NCI-H345 (cell line): ENCODE data around the gene ACSS1.
"Not testable (repeated sequence)": the region's sequence is repeated elsewhere in the genome, so short reads cannot be mapped to it uniquely, and the experiment has no call there.

Experiments
- DNase-seq: peaks from one replicate; lab custom pipeline; 2025; lab: John Stamatoyannopoulos, UW

The ACSS1 gene

GRCh38 chr20:25011261-25011660 lies 46.7 kb downstream of the ACSS1 start:
- DNase-seq: no peak

DNA sequence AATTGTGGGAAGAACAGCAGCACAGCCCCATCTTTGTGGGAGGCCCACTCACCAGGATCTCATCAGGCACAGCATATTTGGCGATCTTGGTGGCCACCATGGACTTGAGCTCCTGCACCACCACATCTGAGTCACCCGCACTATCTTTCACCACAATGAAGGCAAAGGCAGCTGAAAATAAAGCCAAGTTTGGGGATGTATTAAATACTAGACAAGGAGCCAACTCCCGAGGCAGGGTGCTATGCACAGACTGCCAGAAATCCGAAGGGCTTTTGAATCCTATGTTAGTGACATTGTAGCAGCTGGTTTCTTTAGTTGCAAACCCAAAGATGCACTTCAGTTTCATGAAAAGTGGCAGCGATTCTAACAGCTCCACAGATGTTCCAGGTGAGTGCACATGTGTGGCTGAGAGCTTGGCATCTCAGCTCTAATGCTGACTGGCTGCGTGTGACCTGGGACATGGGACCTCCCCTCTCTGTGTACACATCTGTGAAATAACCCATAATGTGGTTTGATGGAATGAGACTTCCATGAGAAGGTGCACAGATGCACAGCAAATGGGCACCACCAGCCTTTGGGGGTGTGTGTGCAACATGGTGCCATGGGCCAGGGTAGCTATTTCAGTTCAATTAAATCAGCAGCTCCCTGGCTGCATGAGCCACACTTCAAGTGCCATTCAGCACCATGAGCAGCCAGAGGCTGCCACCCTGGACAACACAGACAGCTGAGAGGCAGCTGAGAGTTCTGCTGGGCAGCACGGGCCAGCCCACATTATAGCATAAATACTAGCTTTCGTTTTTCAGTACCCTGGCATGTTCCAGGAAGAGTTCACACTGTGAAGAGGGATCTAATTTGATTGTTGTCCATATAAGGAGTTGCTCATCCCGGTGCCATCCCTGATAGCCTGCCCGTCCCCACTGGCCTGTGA lies 48.5 kb downstream of the ACSS1 start:
- DNase-seq: peak; percentile 82

DNA sequence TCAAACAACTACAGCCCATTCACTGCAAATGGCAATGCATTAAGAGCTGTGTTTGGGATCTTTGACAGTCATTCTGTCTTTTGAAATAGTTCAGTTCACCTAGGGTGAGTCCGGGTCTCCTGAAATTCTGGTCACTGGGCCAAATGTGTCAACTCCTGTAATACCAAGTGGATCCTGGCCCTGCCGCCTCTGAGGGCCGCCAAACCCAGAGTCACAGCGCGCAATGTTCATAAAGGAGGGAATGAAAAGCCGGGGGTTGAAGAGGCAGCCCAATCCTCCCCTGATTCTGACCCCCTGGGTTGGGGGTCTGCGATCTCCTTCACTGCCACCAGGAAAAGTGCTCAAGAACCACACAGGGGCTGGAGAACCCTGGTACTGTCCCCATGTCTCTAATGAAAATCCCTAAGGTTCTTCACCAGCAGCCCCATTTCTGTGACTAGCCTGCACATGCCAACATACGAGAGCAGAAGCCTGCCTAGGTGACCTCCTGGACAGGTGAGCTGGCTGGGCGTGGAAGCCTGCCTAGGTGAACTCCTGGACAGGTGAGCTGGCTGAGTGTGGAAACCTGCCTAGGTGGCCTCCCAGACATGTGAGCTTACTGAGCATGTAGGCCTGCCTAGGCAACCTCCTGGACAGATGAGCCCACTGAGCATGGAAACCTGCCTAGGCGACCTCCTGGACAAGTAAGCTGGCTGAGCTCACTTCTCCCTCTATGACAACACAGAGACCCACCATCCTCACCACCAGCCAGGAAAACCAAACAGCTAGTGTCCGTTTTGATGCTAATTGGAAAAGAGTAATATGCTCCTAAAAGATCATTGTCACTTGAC lies 49.3 kb downstream of the ACSS1 start:
- no peak for DNase-seq

DNA sequence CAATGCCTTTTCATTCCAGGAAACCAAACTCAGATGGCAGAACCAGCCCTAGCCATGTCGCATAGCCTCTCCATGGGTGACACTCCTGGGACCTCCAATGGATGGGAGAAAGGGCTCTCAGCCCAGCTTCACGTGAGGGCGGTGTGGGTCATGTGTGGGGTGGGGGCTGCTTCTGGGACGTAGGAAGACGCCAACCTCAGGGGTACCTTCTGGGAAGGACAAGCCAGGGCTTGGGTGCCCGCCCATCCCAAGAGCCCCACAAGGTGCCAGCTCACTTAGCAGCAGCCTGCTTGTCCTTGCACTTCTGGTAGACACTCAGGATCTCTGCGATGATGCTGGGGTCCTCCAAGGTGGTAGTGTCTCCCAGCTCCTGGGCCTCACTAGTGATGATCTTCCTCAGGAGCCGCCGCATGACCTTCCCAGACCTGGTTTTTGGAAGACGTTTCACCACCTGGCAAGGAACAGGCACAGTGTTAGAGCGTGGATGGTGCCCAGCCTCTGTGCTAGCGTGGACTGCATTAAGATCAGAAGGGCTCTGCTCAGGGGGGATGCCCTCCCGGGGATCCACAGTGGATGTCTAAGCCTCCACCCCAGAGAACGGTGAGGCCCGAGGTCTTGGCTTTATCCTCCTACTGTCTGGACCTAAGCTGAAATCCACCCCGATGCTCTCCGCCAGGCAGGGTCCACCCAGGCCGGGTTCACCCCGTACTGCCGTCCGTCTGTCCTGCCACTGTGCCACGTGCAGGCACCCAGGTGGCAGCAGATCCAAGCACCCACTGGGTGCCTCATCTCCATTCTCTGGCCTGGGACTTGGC lies 50.2 kb downstream of the ACSS1 start:
- DNase-seq: no peak

DNA sequence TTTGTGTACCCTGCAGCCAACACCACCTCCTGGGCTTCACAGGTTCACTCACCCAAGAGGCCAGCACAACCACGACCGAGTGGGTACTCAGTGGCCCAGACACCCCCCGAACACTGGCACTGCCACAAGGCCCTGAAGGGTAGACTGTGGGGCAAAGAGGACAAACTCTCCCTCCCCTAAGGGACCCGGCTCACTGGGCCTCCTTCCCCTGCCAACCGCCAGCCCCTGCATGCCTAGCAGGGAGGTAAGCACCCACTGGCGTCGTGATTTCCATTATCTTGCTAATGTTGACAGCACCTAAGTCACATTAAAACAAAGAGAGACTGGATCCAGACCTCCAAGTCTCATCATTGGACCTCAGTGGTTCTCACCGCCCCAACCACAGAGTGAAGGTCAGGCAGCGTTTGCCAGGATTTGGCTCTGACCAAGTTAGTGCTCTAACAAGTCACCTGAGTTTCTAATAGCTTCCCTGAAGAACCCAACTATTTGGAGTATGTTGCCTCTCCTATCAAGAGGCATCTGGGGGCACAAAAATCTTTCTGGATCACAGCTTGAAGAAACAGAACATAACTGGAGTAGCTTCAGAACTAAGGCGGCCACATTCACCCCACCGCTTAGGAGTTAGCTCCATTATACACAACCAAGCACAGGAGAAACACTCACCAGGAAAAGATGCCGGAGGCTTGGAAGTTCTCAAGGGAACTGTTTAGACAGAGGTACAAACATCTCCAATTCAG lies 51.3 kb downstream of the ACSS1 start:
- DNase-seq: no peak

DNA sequence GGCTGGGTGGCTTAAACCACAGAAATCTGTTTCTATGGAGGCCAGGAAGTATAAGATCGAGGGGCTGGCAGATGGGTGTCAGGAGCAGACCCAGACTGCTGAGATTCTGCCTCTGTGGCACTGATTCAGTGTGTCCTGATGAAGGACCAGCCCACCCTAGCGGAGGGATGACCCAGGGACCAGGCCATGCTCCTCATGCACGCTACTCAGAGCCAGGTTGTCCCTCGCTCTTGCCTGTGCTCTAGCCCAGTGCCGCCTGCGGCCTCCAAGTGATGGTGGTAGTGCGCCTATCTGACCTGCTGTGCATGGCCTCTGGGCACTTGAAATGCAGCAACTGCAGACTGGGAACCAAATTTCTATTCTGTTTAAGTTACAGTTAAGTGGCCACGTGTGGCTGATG lies 52.3 kb downstream of the ACSS1 start:
- no peak for DNase-seq

DNA sequence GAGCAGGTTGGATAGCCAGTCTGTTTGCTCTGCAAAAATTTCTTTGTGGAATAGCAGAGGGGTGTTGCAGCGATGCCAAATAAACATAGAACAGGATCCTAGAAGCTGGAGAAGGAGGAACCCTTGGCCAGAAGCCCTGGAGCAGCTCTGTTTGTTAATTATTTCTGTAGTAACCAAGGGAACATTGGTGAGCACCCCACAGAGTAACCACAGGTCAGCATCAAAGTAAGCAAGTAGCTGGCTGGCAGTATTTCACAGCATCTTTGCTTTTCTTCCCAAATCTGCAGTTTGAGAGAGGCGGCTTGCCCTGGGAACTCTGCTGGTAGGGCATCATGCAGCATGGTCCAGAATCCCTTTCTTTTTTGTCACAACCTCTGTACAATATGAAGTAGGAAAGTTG lies 52.7 kb downstream of the ACSS1 start:
- peak; percentile 52 for DNase-seq

- DNase-seq: no peak
These were observed 54.9 kb downstream of the ACSS1 start for GRCh38 chr20:25003002-25003401.

GRCh38 chr20:25001323-25001722 lies 56.6 kb downstream of the ACSS1 start:
- DNase-seq: not testable (repeated sequence)

- peak; percentile 79 for DNase-seq
These were observed 57.6 kb downstream of the ACSS1 start for GRCh38 chr20:25000268-25000801.

DNA sequence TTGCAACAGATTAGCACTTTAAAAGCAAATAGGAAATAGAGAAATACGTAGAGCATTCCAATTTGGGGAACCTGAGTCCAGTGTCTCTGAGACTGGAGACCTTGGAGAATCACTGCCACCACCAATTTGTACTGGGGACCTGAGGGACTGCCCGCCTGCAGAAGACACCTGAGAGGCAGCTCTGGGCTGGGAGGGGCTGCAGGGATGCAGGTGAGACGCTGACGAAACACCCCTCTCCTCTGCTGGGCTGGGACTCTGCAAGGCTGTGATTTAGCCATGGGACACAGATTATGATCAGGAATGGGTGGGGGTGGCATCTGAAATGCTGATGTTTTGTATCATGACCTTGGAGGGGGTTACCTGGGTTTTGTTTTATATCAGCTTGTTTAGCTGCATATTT lies 58.4 kb downstream of the ACSS1 start:
- no peak for DNase-seq

DNA sequence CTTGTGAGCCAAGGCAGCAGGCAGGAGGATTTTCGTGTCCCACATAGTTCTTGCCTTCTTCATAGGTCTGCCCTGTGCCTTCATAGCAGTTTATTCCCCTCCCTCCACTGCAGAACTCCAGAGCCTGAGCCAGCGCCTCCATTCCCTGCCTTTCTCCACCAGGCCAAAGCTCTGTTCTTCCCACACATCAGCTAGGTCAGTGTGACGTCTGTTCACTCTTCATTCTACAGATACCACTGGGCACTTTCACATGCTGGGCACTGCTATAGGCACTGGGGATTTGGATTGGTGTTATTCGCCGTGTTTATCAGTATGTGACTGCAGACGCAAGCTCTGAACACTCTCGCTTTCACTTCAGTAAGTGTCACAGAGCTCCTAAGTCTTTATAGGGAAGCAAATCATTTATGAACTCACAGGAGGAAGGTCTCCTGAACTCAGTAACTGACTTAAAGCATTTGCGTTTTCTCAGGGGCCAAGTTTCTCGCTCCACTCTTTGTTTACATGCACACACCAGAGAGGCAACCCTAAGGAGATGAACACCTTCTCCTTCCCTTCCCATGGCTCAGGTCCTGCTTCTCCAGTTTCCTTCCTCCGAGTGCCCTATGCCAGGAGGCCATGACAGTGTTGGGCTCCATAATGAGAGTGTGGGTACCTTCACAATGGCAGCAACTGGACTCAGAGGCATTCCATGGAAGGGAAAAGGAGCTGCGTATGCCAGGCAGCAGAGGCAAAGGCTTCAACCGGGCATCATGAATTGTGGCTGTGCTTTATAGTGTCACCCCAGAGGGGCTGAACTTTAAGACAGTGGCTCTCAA lies 59.1 kb downstream of the ACSS1 start:
- DNase-seq: no peak

DNA sequence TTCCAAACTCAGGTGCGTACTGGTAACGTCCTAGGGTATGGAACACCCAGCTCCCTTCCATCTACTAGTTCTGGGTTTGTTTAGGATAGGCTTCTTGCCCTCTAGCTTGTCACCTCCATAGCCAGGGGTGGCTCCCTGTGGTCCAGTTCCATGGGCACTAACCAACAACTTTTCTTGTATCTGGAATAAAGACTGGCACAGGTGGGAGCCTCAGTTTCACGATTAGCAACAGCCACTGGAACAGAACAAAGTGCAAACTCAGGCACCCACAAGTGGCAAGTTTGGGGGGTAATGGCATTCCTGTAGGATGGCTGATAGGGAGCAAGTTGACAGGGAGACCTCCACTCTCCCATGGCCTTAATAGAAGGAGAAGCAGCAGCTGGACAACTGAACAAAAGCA lies 59.8 kb downstream of the ACSS1 start:
- no peak for DNase-seq

- DNase-seq: peak; percentile 32
These were observed 61.2 kb downstream of the ACSS1 start for GRCh38 chr20:24996449-24997377.

DNA sequence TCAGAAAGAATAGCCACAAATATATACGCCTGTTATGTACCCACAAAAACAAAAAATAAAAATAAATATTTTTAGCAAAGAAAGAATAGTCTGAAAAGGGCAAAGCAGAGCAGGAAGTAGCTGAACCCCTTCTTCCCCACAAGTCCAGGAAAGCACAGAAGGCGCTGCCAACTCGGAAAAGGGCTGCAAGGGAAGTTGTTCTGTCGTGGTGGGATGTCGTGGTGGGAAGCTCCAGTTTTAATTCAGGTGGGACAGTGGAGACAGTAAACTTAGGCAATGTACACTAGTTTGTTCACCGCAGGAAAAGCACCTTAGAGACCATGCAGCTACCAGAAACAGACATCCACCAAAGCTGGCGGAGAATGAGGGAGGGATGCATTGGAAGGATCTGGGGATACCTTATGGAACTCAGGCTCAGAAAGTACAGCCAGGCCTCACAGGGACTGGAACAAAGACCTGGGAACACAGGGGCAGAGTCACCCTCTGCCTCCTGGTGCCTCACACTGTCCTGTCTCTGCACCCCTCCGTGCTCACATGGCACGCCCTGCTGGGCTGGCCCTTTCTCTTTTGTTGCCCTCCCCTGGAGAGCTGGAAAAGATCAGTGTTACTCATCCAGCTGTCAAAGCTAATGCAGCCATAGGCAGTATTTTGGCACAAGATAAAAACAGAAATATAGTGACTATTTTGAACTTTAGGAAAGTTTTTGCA lies 62.0 kb downstream of the ACSS1 start:
- peak; percentile 86 for DNase-seq

DNA sequence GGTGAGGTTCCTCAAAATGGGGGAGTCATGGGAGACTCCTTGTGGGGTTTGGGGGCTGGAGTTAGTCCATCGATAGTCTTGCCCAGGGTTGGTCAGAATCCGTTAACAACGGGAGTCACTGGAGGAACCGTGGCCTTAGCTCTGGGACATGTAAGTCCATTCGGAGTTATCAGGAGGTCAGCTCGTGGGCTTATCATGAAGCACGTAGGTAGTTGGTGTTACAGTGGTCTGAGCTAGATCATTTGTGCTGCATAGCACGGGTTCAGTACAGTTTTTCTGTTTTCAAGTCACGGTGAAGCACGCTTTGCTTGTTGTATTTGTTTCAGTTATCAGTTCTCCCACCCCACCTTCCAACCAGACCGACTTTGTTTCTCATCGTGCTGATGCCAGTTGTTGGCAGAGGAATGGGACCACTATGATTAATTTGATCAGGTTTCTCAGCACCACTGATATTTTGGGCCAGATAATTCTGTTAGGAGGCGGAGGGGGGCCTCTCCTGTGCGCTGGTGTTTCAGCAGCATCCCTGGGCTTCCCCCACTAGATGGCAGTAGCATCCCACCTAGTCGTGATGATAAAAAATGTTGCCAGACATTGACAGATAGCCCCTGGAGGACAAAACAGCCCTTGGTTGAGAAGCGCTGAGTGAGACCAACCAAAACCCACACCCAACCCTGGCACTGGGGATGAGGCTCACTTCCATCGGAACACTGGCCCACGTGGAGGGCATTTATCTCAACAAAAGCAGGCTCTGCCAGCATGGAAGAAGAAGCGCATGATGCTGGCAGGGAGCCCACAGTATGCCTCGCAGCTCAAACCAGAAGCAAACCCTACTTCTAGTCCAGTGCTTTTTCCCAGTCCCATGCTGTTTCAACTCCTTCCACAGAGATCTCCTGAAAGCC lies 63.2 kb downstream of the ACSS1 start:
- DNase-seq: peak; percentile 85

DNA sequence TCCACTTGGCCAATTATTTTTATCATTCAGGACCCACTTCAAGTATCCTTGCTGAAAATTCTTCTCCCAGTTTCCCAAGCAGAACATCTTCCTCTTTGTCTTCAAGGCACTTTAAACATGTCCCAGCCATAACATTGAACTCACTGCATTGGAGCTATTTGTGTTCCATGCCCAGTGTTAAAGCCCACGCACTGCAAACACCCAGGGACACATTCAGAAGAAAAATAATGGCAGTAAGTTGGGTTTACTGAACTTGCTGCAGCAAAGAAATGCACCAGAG lies 63.8 kb downstream of the ACSS1 start:
- no peak for DNase-seq
